HEK293 (cell line): ENCODE results near the gene PGBD2.
A peak's percentile ranks its signal among the peaks of the same experiment; 100 is the strongest.

Experiments
- CTCF ChIA-PET: fragments of 350-600 bp; formaldehyde crosslinking; extraction: SDS; loops from one replicate; lab custom pipeline; 2021; ENCODE audit warnings: antibody characterized with exemption; lab: Yijun Ruan, JAX
- POLR2A ChIA-PET: fragments of 300-600 bp; formaldehyde crosslinking; extraction: SDS; loops from one replicate; lab custom pipeline; 2020; ENCODE audit warnings: antibody characterized with exemption, inconsistent platforms; lab: Yijun Ruan, JAX
- H3K27ac ChIP-seq: fragments of 200-500 bp; sonication (Bioruptor generic); 2 replicates; pipeline ENCODE4 v1.5.1; 2014; ENCODE audit warnings: low read depth, low read length, control low read depth, inconsistent platforms; ENCODE audit errors: extremely low read depth
- H3K36me3 ChIP-seq, 2 experiments: fragments of 200-500 bp in 1 of 2; sonication (Bioruptor generic) in 1 of 2; 1 replicate in 1 of 2; 2 replicates in 1 of 2; pipeline ENCODE4 v1.5.1; 2014 to 2017; ENCODE audit warnings: inconsistent platforms in 2 of 2, low read length in 2 of 2; ENCODE audit not compliant: control insufficient read depth in 2 of 2, insufficient read depth in 1 of 2
- H3K4me1 ChIP-seq: fragments of 200-500 bp; sonication (Bioruptor generic); 2 replicates; pipeline ENCODE4 v1.5.1; 2014; ENCODE audit warnings: mild to moderate bottlenecking, low read length, inconsistent platforms; ENCODE audit not compliant: control insufficient read depth, insufficient read depth
- H3K4me3 ChIP-seq: 2 replicates; pipeline ENCODE4 v1.5.1; 2011; ENCODE audit warnings: low read depth, mild to moderate bottlenecking, control low read depth, low read length, moderate library complexity
- H3K9me3 ChIP-seq: fragments of 200-500 bp; sonication (Bioruptor generic); 2 replicates; pipeline ENCODE4 v1.5.1; 2014; ENCODE audit warnings: low read depth, low read length, inconsistent platforms; ENCODE audit not compliant: control insufficient read depth, insufficient read depth
- HOXC10 ChIP-seq: sonication (generic); formaldehyde crosslinking; IDR thresholded peaks from 2 replicates; pipeline ENCODE4 v1.8.1; 2023; ENCODE audit warnings: mild to moderate bottlenecking, missing genetic modification reagents
- SCRT1 ChIP-seq: fragments of 450-650 bp; formaldehyde crosslinking; IDR thresholded peaks from 2 replicates; pipeline ENCODE4 v1.5.1; 2016; ENCODE audit warnings: missing biosample characterization, missing genetic modification characterization, borderline replicate concordance
- SP2 ChIP-seq: fragments of 450-650 bp; formaldehyde crosslinking; IDR thresholded peaks from 2 replicates; pipeline ENCODE4 v1.5.1; 2016; ENCODE audit warnings: missing biosample characterization, missing genetic modification characterization
- ZBTB20 ChIP-seq: fragments of 450-650 bp; formaldehyde crosslinking; IDR thresholded peaks from 2 replicates; pipeline ENCODE4 v1.5.1; 2016; ENCODE audit warnings: missing biosample characterization, missing genetic modification characterization
- ZBTB21 ChIP-seq: fragments of 450-650 bp; formaldehyde crosslinking; IDR thresholded peaks from 2 replicates; pipeline ENCODE4 v1.5.1; 2017; ENCODE audit warnings: missing biosample characterization, missing genetic modification characterization
- ZBTB8A ChIP-seq: fragments of 450-650 bp; formaldehyde crosslinking; IDR thresholded peaks from 2 replicates; pipeline ENCODE4 v1.5.1; 2016; ENCODE audit warnings: missing biosample characterization, missing genetic modification characterization
- ZNF133 ChIP-seq: fragments of 450-650 bp; formaldehyde crosslinking; IDR thresholded peaks from 2 replicates; pipeline ENCODE4 v1.5.1; 2016; ENCODE audit warnings: missing biosample characterization, missing genetic modification characterization
- ZNF169 ChIP-seq: fragments of 450-650 bp; formaldehyde crosslinking; IDR thresholded peaks from 2 replicates; pipeline ENCODE4 v1.5.1; 2016; ENCODE audit warnings: missing biosample characterization, missing genetic modification characterization
- ZNF221 ChIP-seq: fragments of 450-650 bp; formaldehyde crosslinking; IDR thresholded peaks from 2 replicates; pipeline ENCODE4 v1.5.1; 2017; ENCODE audit warnings: missing biosample characterization, missing genetic modification characterization, borderline replicate concordance
- ZNF521 ChIP-seq: fragments of 450-650 bp; formaldehyde crosslinking; IDR thresholded peaks from 2 replicates; pipeline ENCODE4 v1.5.1; 2017; ENCODE audit warnings: missing biosample characterization, mild to moderate bottlenecking, missing genetic modification characterization
- ZNF548 ChIP-seq: fragments of 450-650 bp; formaldehyde crosslinking; IDR thresholded peaks from 2 replicates; pipeline ENCODE4 v1.5.1; 2016; ENCODE audit warnings: missing biosample characterization, missing genetic modification characterization
- ZNF561 ChIP-seq: fragments of 450-650 bp; IDR thresholded peaks from 2 replicates; pipeline ENCODE4 v1.5.1; 2018; ENCODE audit warnings: missing biosample characterization, missing genetic modification characterization, borderline replicate concordance
- ZNF747 ChIP-seq: fragments of 450-650 bp; formaldehyde crosslinking; IDR thresholded peaks from 2 replicates; pipeline ENCODE4 v1.5.1; 2016; ENCODE audit warnings: missing biosample characterization, missing genetic modification characterization
- TF ChIP-seq, protein P1 (sequence below): fragments of 450-650 bp; formaldehyde crosslinking; IDR thresholded peaks from 2 replicates; pipeline ENCODE4 v1.5.1; 2017; ENCODE audit warnings: missing biosample characterization, missing genetic modification characterization
- TF ChIP-seq, protein P2 (sequence below): fragments of 450-650 bp; formaldehyde crosslinking; IDR thresholded peaks from 2 replicates; pipeline ENCODE4 v1.5.1; 2016; ENCODE audit warnings: missing biosample characterization, missing genetic modification characterization, borderline replicate concordance
- TF ChIP-seq, protein P3 (sequence below): fragments of 450-650 bp; formaldehyde crosslinking; IDR thresholded peaks from 2 replicates; pipeline ENCODE4 v1.5.1; 2016; ENCODE audit warnings: missing biosample characterization, missing genetic modification characterization

Gene PGBD2

DNA sequence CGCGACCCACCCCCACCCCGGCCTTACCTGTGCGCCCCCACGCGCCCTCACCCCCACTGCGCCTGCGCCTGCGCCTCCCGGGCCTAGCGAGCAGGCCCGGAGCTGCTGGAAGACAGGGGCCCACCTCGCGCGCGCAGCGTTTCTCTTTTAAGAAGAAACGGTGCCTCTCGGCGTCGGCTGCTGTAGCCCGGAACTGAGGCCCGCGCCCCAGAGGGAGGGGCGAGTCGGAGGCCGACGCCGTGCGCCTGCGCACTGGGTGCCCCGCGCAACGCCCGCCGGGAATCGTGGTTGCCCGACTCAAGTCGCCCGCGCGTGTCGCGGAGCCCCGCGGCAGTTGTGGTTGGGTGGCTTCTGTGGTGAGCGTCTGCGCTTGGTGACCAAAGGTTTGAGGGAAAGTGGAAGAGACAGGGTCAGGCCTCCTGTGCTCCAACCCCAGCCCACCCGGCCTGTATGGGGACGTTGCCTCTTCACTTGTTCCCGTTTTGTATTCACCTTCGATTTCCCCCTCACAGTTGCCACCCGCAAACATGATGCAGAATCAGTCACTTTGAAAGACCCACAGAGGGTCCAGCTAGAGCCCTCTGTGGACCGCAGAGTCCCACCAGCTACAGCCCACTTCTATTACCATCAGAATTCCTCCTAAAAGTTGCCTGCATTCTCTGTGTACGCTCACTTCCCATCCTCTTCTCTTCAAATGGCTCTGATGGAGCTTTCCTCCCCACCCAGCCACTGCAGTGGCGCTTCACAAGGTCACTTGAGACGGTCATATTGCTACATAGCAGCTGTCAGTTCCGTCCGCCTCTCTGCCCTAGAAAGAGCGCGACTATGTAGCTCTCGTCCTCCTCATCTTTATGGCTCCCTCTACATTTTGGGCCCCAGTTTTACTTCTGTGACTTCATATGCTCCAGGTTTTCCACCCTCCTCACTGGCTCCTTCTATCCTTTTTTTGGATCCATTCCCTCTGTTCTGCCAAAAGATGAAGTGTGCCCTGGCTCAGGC is 46.8 kb upstream of the PGBD2 start, which contains the start of gene ZNF692 (continued):
- TF ChIP-seq ZBTB20 (tag by site-specific recombination): peak; percentile 31; the same call in 1 of the 2 replicates
- peak; percentile 91 for TF ChIP-seq ZBTB8A
- peak; percentile 38; the same call in 1 of the 2 replicates for TF ChIP-seq SP2 (tag by site-specific recombination)
- no peak for TF ChIP-seq ZNF133 (tag by site-specific recombination)
- TF ChIP-seq SCRT1 (tag by site-specific recombination): no peak

DNA sequence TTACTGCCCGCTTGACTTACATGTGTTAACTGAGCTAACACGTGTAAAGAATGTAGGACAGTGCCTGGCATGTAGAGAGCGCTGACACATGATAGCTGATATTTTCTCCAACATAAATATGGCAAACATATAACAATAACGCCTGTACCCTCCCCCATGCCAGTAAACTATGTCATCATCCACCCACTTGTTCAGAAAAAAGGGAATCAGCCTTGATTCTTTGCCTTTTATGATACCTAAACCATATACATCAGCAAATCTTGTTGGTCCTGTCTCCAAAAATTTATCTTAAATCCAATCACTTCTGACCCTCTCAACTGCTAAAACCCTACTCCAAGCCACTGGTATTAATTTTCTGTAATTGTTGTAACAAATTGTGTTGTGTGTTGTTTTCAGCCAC is 46.0 kb upstream of the PGBD2 start:
- Histone ChIP-seq H3K4me3 (no peak overlapping the region), H3K36me3 (peaks cover 0 to 22% of the 10 kb centered on the region in 2 experiments; a peak in 1 of 3 replicates), H3K27ac (no peak overlapping the region), H3K9me3 (no peaks in the 10 kb centered on the region), H3K4me1 (no peaks in the 10 kb centered on the region)
- TF ChIP-seq ZNF561 (tag by site-specific recombination): no peak
- TF ChIP-seq ZNF221: no peak
- no peak for TF ChIP-seq ZNF747 (tag by site-specific recombination)
- CTCF ChIA-PET: no interaction called here
- POLR2A ChIA-PET: no interaction called here

DNA sequence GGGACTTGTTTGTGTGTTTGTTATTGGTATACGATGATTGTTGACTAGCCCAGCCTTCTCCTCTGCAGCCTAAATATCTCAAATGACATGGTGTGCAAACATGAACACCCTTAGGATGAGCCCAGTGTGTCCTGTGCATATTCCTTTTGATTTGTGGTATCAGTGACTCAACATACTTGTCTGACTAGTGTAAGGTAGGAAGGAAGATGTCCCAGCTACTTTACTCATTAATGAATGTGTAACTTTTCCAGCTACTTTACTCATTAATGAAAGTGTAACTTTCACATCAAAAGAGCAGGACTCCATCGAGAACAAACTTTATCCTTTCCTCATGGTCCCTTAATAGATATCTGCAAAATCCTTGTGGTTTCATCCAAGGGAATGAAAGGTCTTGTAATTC is 44.4 kb upstream of the PGBD2 start:
- no peak overlapping the region for H3K27ac ChIP-seq
- no peaks in the 10 kb centered on the region for H3K4me1 ChIP-seq
- H3K4me3 ChIP-seq: no peak overlapping the region
- no peaks in the 10 kb centered on the region for H3K9me3 ChIP-seq
- peaks cover 0 to 6% of the 10 kb centered on the region in 2 experiments; a peak in 1 of 3 replicates for H3K36me3 ChIP-seq
- POLR2A ChIA-PET: no interaction called here
- TF ChIP-seq ZNF169 (tag by site-specific recombination) (no peak), ZNF548 (no peak), ZBTB21 (tag by site-specific recombination) (no peak), ZNF521 (tag by site-specific recombination) (no peak), HOXC10 (CRISPR knock-in tag) (no peak)
- TF ChIP-seq, protein P1, sequence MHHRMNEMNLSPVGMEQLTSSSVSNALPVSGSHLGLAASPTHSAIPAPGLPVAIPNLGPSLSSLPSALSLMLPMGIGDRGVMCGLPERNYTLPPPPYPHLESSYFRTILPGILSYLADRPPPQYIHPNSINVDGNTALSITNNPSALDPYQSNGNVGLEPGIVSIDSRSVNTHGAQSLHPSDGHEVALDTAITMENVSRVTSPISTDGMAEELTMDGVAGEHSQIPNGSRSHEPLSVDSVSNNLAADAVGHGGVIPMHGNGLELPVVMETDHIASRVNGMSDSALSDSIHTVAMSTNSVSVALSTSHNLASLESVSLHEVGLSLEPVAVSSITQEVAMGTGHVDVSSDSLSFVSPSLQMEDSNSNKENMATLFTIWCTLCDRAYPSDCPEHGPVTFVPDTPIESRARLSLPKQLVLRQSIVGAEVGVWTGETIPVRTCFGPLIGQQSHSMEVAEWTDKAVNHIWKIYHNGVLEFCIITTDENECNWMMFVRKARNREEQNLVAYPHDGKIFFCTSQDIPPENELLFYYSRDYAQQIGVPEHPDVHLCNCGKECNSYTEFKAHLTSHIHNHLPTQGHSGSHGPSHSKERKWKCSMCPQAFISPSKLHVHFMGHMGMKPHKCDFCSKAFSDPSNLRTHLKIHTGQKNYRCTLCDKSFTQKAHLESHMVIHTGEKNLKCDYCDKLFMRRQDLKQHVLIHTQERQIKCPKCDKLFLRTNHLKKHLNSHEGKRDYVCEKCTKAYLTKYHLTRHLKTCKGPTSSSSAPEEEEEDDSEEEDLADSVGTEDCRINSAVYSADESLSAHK (tag by site-specific recombination): no peak
- TF ChIP-seq, protein P2, sequence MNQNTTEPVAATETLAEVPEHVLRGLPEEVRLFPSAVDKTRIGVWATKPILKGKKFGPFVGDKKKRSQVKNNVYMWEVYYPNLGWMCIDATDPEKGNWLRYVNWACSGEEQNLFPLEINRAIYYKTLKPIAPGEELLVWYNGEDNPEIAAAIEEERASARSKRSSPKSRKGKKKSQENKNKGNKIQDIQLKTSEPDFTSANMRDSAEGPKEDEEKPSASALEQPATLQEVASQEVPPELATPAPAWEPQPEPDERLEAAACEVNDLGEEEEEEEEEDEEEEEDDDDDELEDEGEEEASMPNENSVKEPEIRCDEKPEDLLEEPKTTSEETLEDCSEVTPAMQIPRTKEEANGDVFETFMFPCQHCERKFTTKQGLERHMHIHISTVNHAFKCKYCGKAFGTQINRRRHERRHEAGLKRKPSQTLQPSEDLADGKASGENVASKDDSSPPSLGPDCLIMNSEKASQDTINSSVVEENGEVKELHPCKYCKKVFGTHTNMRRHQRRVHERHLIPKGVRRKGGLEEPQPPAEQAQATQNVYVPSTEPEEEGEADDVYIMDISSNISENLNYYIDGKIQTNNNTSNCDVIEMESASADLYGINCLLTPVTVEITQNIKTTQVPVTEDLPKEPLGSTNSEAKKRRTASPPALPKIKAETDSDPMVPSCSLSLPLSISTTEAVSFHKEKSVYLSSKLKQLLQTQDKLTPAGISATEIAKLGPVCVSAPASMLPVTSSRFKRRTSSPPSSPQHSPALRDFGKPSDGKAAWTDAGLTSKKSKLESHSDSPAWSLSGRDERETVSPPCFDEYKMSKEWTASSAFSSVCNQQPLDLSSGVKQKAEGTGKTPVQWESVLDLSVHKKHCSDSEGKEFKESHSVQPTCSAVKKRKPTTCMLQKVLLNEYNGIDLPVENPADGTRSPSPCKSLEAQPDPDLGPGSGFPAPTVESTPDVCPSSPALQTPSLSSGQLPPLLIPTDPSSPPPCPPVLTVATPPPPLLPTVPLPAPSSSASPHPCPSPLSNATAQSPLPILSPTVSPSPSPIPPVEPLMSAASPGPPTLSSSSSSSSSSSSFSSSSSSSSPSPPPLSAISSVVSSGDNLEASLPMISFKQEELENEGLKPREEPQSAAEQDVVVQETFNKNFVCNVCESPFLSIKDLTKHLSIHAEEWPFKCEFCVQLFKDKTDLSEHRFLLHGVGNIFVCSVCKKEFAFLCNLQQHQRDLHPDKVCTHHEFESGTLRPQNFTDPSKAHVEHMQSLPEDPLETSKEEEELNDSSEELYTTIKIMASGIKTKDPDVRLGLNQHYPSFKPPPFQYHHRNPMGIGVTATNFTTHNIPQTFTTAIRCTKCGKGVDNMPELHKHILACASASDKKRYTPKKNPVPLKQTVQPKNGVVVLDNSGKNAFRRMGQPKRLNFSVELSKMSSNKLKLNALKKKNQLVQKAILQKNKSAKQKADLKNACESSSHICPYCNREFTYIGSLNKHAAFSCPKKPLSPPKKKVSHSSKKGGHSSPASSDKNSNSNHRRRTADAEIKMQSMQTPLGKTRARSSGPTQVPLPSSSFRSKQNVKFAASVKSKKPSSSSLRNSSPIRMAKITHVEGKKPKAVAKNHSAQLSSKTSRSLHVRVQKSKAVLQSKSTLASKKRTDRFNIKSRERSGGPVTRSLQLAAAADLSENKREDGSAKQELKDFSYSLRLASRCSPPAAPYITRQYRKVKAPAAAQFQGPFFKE (tag by site-specific recombination): no peak
- TF ChIP-seq, protein P3, sequence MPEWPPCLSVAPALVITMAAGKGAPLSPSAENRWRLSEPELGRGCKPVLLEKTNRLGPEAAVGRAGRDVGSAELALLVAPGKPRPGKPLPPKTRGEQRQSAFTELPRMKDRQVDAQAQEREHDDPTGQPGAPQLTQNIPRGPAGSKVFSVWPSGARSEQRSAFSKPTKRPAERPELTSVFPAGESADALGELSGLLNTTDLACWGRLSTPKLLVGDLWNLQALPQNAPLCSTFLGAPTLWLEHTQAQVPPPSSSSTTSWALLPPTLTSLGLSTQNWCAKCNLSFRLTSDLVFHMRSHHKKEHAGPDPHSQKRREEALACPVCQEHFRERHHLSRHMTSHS (tag by site-specific recombination): no peak
- CTCF ChIA-PET: no interaction called here
